Measurements from ENCODE around the gene PPP1R13B. TPM values are rescaled to one million over a fixed set of nuclear protein-coding genes. Genes with fewer than 3 reads are reported as not detected.

Gene PPP1R13B
- total RNA-seq, 1 experiment from 2014 or later: 17.8 TPM

DNA sequence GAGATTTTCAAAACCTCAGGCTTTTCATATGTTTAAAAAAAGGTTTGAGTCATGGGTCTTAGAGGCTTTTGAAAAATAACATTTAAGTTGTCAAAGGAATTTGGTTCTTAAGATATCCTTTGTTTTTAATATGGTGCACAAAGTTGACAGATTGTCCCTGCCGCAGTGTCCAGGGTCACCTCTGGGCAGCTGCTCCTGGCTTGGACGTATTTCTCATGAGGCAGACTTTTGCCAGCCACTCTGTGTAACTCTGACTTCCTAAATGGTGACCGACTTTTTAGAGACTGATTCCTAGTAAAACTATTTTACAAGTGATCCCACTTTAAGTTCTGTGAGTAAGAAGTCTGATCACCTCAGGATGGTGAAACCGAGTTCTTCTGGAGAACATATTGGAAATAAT, 159.7 kb downstream of the PPP1R13B start:
- no peak overlapping the region for H3K9ac ChIP-seq (ENCODE audit: low read length)
- no peak overlapping the region for H3K27ac ChIP-seq (ENCODE audit: low read depth, low read length)
- H3K4me3 ChIP-seq (replicated peaks in 1 of 2; ENCODE audit: low read depth in 1 of 2, low read length in 2 of 2): no peak overlapping the region
- no peak for DNase-seq (ENCODE audit: low read depth, low spot score)
- POLR2A ChIA-PET: no interaction called here
- no peaks in the 10 kb centered on the region; a peak in 1 of 4 replicates for H3K4me1 ChIP-seq (ENCODE audit: control insufficient read depth in 1 of 2, insufficient read depth in 2 of 2, low read length in 2 of 2)
- H3K36me3 ChIP-seq (ENCODE audit: control insufficient read depth in 1 of 2, insufficient read depth in 2 of 2, low read length in 2 of 2): peaks cover 29 to 31% of the 10 kb centered on the region in 2 experiments; a peak in 3 of 4 replicates
- no TSS peak for BruUV-seq (replicated peaks)
- RAD21 ChIA-PET (ENCODE audit: low non-redundant PET in 1 of 2, low total read pairs in 2 of 2, uncharacterized antibody in 2 of 2, unreplicated experiment in 2 of 2): no interaction called here
- peaks cover 12% of the 10 kb centered on the region; the same call in 1 of the 2 replicates for H3K79me2 ChIP-seq (ENCODE audit: insufficient read depth, low read length)
- H3K9me3 ChIP-seq (ENCODE audit: control insufficient read depth in 1 of 2, insufficient read depth in 1 of 2, low read depth in 1 of 2, low read length in 2 of 2): no peaks in the 10 kb centered on the region
- TF ChIP-seq ZNF274 (IDR thresholded peaks at IDR 0.05; ENCODE audit: low read depth, low read length) (no peak), POLR2A (IDR thresholded peaks at IDR 0.05; ENCODE audit: borderline replicate concordance, extremely low read depth, insufficient read depth, insufficient read length) (no peak), RAD21 (IDR thresholded peaks at IDR 0.05; ENCODE audit: low read depth) (no peak), SP1 (IDR thresholded peaks at IDR 0.05; ENCODE audit: low read depth) (no peak), YY1 (IDR thresholded peaks at IDR 0.05; ENCODE audit: extremely low read depth, insufficient replicate concordance, low read depth, low read length) (no peak), MAX (IDR thresholded peaks at IDR 0.05) (no peak), FOSL1 (IDR thresholded peaks at IDR 0.05; ENCODE audit: low read depth) (no peak), CBX3 (IDR thresholded peaks at IDR 0.05; ENCODE audit: low read depth) (no peak), EZH2phosphoT487 (IDR thresholded peaks at IDR 0.05; ENCODE audit: borderline replicate concordance) (no peak), POLR2AphosphoS5 (IDR thresholded peaks at IDR 0.05; ENCODE audit: low read depth, low read length) (no peak), TCF7L2 (IDR thresholded peaks at IDR 0.05; ENCODE audit: borderline replicate concordance, extremely low read depth, insufficient read depth, insufficient read length) (no peak), REST (IDR thresholded peaks at IDR 0.05; ENCODE audit: low read depth) (no peak), EGR1 (IDR thresholded peaks at IDR 0.05; ENCODE audit: low read depth) (no peak), SIN3A (IDR thresholded peaks at IDR 0.05; ENCODE audit: low read depth) (no peak), JUND (IDR thresholded peaks at IDR 0.05) (no peak), ELF1 (IDR thresholded peaks at IDR 0.05; ENCODE audit: borderline replicate concordance, low read depth) (no peak), ZFX (IDR thresholded peaks at IDR 0.05) (no peak), ATF3 (IDR thresholded peaks at IDR 0.05) (no peak), CEBPB (IDR thresholded peaks at IDR 0.05; ENCODE audit: low read depth) (no peak)
- TF ChIP-seq, protein P1, sequence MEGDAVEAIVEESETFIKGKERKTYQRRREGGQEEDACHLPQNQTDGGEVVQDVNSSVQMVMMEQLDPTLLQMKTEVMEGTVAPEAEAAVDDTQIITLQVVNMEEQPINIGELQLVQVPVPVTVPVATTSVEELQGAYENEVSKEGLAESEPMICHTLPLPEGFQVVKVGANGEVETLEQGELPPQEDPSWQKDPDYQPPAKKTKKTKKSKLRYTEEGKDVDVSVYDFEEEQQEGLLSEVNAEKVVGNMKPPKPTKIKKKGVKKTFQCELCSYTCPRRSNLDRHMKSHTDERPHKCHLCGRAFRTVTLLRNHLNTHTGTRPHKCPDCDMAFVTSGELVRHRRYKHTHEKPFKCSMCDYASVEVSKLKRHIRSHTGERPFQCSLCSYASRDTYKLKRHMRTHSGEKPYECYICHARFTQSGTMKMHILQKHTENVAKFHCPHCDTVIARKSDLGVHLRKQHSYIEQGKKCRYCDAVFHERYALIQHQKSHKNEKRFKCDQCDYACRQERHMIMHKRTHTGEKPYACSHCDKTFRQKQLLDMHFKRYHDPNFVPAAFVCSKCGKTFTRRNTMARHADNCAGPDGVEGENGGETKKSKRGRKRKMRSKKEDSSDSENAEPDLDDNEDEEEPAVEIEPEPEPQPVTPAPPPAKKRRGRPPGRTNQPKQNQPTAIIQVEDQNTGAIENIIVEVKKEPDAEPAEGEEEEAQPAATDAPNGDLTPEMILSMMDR (IDR thresholded peaks at IDR 0.05 in 2 of 3, conservative IDR thresholded peaks at IDR 0.05 in 1 of 3; ENCODE audit: borderline replicate concordance in 1 of 3, insufficient read depth in 1 of 3, low read depth in 2 of 3, low read length in 2 of 3): no peak
- no peaks in the 10 kb centered on the region for H3K27me3 ChIP-seq (ENCODE audit: insufficient read depth, low read length)
- CTCF ChIA-PET: no interaction called here
- no peaks in the 10 kb centered on the region for H3K9me2 ChIP-seq (ENCODE audit: insufficient read depth)
- H3K4me2 ChIP-seq (ENCODE audit: low read length): no peak overlapping the region
- no peak for ATAC-seq
- H2AFZ ChIP-seq (ENCODE audit: low read depth, low read length, poor library complexity, severe bottlenecking): no peak overlapping the region
- H4K20me1 ChIP-seq (ENCODE audit: insufficient read depth): peaks cover 15% of the 10 kb centered on the region; the same call in 1 of the 2 replicates
- intact Hi-C loops (cut with micrococcal nuclease): no loop called here
